ENCODE measurements around the gene EHMT1.

The EHMT1 gene

GRCh38 chr9:137762414-137763061, 143.7 kb downstream of the EHMT1 start:
- Histone ChIP-seq H3K36me3 (ENCODE audit: control insufficient read depth in 2 of 2, insufficient read depth in 2 of 2, low read length in 2 of 2) (peaks cover 31 to 49% of the 10 kb centered on the region in 2 donors), H3K27ac (ENCODE audit: low read length) (no peak overlapping the region), H3K9me3 (ENCODE audit: control insufficient read depth in 2 of 2, low read length in 2 of 2) (no peaks in the 10 kb centered on the region), H3K4me3 (ENCODE audit: low read length in 2 of 2) (no peak overlapping the region), H3K4me1 (ENCODE audit: control insufficient read depth, insufficient read depth, low read length) (no peaks in the 10 kb centered on the region), H3K27me3 (ENCODE audit: control insufficient read depth in 1 of 2, insufficient read depth in 2 of 2, low read length in 2 of 2) (no peaks in the 10 kb centered on the region), H3K9ac (ENCODE audit: low read length in 2 of 2) (no peak overlapping the region)

- Histone ChIP-seq H3K36me3 (ENCODE audit: control insufficient read depth in 2 of 2, insufficient read depth in 2 of 2, low read length in 2 of 2) (peaks cover 25 to 44% of the 10 kb centered on the region in 2 donors), H3K4me1 (ENCODE audit: control insufficient read depth, insufficient read depth, low read length) (no peaks in the 10 kb centered on the region), H3K27ac (ENCODE audit: low read length) (no peak overlapping the region), H3K9me3 (ENCODE audit: control insufficient read depth in 2 of 2, low read length in 2 of 2) (no peaks in the 10 kb centered on the region), H3K27me3 (ENCODE audit: control insufficient read depth in 1 of 2, insufficient read depth in 2 of 2, low read length in 2 of 2) (no peaks in the 10 kb centered on the region), H3K9ac (ENCODE audit: low read length in 2 of 2) (no peak overlapping the region), H3K4me3 (ENCODE audit: low read length in 2 of 2) (no peak overlapping the region)
These were observed 144.6 kb downstream of the EHMT1 start for GRCh38 chr9:137763271-137763955.

DNA sequence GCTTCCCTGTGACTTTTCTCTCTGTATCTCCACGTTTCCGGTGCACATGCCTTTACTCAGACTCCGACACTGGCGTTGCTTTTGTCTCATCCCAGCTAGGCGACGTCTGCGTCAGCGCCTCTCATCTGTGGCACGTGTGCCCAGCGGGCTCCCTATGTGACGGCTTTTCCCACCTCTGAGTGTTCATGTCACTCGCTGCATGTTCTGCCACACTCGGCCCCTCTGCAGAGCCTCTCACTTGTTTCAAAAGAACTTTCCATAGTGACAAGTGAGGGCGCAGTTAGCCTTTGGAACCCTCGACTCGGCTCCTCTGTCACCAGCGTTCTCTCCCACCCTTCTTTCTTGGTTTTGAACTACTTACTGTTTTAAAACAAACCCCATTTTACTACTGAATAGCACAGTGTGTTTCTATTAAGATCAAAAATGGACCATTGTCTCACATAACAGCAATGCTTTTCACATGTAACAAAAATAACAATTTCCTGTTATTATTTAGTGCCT, 145.4 kb downstream of the EHMT1 start:
- H3K27me3 ChIP-seq (ENCODE audit: control insufficient read depth in 1 of 2, insufficient read depth in 2 of 2, low read length in 2 of 2), result no peaks in the 10 kb centered on the region
- H3K4me1 ChIP-seq (ENCODE audit: control insufficient read depth, insufficient read depth, low read length), result no peaks in the 10 kb centered on the region
- no peak overlapping the region for H3K27ac ChIP-seq (ENCODE audit: low read length)
- peaks cover 23 to 40% of the 10 kb centered on the region in 2 donors for H3K36me3 ChIP-seq (ENCODE audit: control insufficient read depth in 2 of 2, insufficient read depth in 2 of 2, low read length in 2 of 2)
- H3K9me3 ChIP-seq (ENCODE audit: control insufficient read depth in 2 of 2, low read length in 2 of 2), result no peaks in the 10 kb centered on the region
- no peak overlapping the region for H3K9ac ChIP-seq (ENCODE audit: low read length in 2 of 2)
- no peak overlapping the region for H3K4me3 ChIP-seq (ENCODE audit: low read length in 2 of 2)

GRCh38 chr9:137764981-137765380, 146.2 kb downstream of the EHMT1 start:
- H3K27ac ChIP-seq (ENCODE audit: low read length), result no peak overlapping the region
- no peaks in the 10 kb centered on the region for H3K9me3 ChIP-seq (ENCODE audit: control insufficient read depth in 2 of 2, low read length in 2 of 2)
- no peak overlapping the region for H3K9ac ChIP-seq (ENCODE audit: low read length in 2 of 2)
- H3K36me3 ChIP-seq (ENCODE audit: control insufficient read depth in 2 of 2, insufficient read depth in 2 of 2, low read length in 2 of 2), result peaks cover 21 to 33% of the 10 kb centered on the region in 2 donors
- H3K4me3 ChIP-seq (ENCODE audit: low read length in 2 of 2), result no peak overlapping the region
- H3K4me1 ChIP-seq (ENCODE audit: control insufficient read depth, insufficient read depth, low read length), result no peaks in the 10 kb centered on the region
- no peaks in the 10 kb centered on the region for H3K27me3 ChIP-seq (ENCODE audit: control insufficient read depth in 1 of 2, insufficient read depth in 2 of 2, low read length in 2 of 2)

GRCh38 chr9:137765536-137765935, 146.7 kb downstream of the EHMT1 start:
- no peaks in the 10 kb centered on the region for H3K9me3 ChIP-seq (ENCODE audit: control insufficient read depth in 2 of 2, low read length in 2 of 2)
- no peaks in the 10 kb centered on the region for H3K27me3 ChIP-seq (ENCODE audit: control insufficient read depth in 1 of 2, insufficient read depth in 2 of 2, low read length in 2 of 2)
- no peak overlapping the region for H3K4me3 ChIP-seq (ENCODE audit: low read length in 2 of 2)
- H3K4me1 ChIP-seq (ENCODE audit: control insufficient read depth, insufficient read depth, low read length), result no peaks in the 10 kb centered on the region
- no peak overlapping the region for H3K27ac ChIP-seq (ENCODE audit: low read length)
- no peak overlapping the region for H3K9ac ChIP-seq (ENCODE audit: low read length in 2 of 2)
- H3K36me3 ChIP-seq (ENCODE audit: control insufficient read depth in 2 of 2, insufficient read depth in 2 of 2, low read length in 2 of 2), result peaks cover 23 to 33% of the 10 kb centered on the region in 2 donors

DNA sequence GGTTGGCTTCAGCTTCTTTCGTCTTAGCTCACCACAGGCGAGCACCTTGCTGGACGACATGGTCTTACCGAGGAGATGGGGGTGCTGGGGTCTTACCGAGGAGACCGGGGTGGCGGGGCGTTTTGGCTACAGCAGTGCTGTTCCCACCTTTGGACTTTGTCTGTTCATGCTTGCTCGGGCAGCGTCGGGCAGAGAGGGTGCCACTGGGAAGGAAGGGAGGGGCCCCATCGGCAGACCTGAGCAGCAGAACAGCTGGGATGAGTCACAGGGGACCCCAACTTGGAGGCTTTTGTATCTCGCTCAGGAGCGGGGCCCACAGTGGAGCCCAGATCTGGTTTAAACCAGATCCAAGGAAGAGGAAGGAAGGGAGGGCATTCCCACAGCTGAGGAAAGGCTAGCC, 152.8 kb downstream of the EHMT1 start:
- H3K9ac ChIP-seq (ENCODE audit: low read length in 2 of 2), result no peak overlapping the region
- no peaks in the 10 kb centered on the region for H3K27me3 ChIP-seq (ENCODE audit: control insufficient read depth in 1 of 2, insufficient read depth in 2 of 2, low read length in 2 of 2)
- no peak overlapping the region for H3K4me3 ChIP-seq (ENCODE audit: low read length in 2 of 2)
- no peak overlapping the region for H3K27ac ChIP-seq (ENCODE audit: low read length)
- peaks cover 19 to 35% of the 10 kb centered on the region in 2 donors for H3K36me3 ChIP-seq (ENCODE audit: control insufficient read depth in 2 of 2, insufficient read depth in 2 of 2, low read length in 2 of 2)
- no peaks in the 10 kb centered on the region for H3K9me3 ChIP-seq (ENCODE audit: control insufficient read depth in 2 of 2, low read length in 2 of 2)
- no peaks in the 10 kb centered on the region for H3K4me1 ChIP-seq (ENCODE audit: control insufficient read depth, insufficient read depth, low read length)

- H3K4me3 ChIP-seq (ENCODE audit: low read length in 2 of 2), result no peak overlapping the region
- peaks cover 22 to 39% of the 10 kb centered on the region in 2 donors for H3K36me3 ChIP-seq (ENCODE audit: control insufficient read depth in 2 of 2, insufficient read depth in 2 of 2, low read length in 2 of 2)
- no peak overlapping the region for H3K9ac ChIP-seq (ENCODE audit: low read length in 2 of 2)
- H3K27ac ChIP-seq (ENCODE audit: low read length), result no peak overlapping the region
- no peaks in the 10 kb centered on the region for H3K9me3 ChIP-seq (ENCODE audit: control insufficient read depth in 2 of 2, low read length in 2 of 2)
- no peaks in the 10 kb centered on the region for H3K4me1 ChIP-seq (ENCODE audit: control insufficient read depth, insufficient read depth, low read length)
- H3K27me3 ChIP-seq (ENCODE audit: control insufficient read depth in 1 of 2, insufficient read depth in 2 of 2, low read length in 2 of 2), result no peaks in the 10 kb centered on the region
These were observed 153.6 kb downstream of the EHMT1 start for GRCh38 chr9:137772281-137772873.

GRCh38 chr9:137774775-137775386, 156.1 kb downstream of the EHMT1 start:
- Histone ChIP-seq H3K9ac (ENCODE audit: low read length in 2 of 2) (no peak overlapping the region), H3K4me1 (ENCODE audit: control insufficient read depth, insufficient read depth, low read length) (no peaks in the 10 kb centered on the region), H3K36me3 (ENCODE audit: control insufficient read depth in 2 of 2, insufficient read depth in 2 of 2, low read length in 2 of 2) (peaks cover 38 to 57% of the 10 kb centered on the region in 2 donors), H3K27me3 (ENCODE audit: control insufficient read depth in 1 of 2, insufficient read depth in 2 of 2, low read length in 2 of 2) (no peaks in the 10 kb centered on the region), H3K4me3 (ENCODE audit: low read length in 2 of 2) (no peak overlapping the region), H3K27ac (ENCODE audit: low read length) (no peak overlapping the region), H3K9me3 (ENCODE audit: control insufficient read depth in 2 of 2, low read length in 2 of 2) (no peaks in the 10 kb centered on the region)

GRCh38 chr9:137776306-137776995, 157.6 kb downstream of the EHMT1 start:
- Histone ChIP-seq H3K27me3 (ENCODE audit: control insufficient read depth in 1 of 2, insufficient read depth in 2 of 2, low read length in 2 of 2) (no peaks in the 10 kb centered on the region), H3K36me3 (ENCODE audit: control insufficient read depth in 2 of 2, insufficient read depth in 2 of 2, low read length in 2 of 2) (peaks cover 35 to 55% of the 10 kb centered on the region in 2 donors), H3K4me1 (ENCODE audit: control insufficient read depth, insufficient read depth, low read length) (no peaks in the 10 kb centered on the region), H3K27ac (ENCODE audit: low read length) (no peak overlapping the region), H3K9me3 (ENCODE audit: control insufficient read depth in 2 of 2, low read length in 2 of 2) (no peaks in the 10 kb centered on the region), H3K4me3 (ENCODE audit: low read length in 2 of 2) (no peak overlapping the region), H3K9ac (ENCODE audit: low read length in 2 of 2) (no peak overlapping the region)

DNA sequence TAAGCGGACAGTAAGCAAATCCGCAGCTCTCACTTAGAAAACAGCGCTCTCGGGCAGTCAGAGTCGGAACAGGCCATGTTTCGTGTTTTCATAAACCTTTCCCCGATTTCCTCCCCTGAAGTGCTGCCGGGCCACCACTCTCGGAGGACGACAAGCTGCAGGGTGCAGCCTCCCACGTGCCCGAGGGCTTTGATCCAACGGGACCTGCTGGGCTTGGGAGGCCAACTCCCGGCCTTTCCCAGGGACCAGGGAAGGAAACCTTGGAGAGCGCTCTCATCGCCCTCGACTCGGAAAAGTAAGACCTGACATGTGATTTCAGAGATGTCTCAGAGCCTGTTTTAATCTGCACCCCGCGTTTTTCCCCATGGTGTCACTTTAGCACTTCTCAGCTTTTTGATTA, 159.0 kb downstream of the EHMT1 start:
- Histone ChIP-seq H3K4me3 (ENCODE audit: low read length in 2 of 2) (no peak overlapping the region), H3K27me3 (ENCODE audit: control insufficient read depth in 1 of 2, insufficient read depth in 2 of 2, low read length in 2 of 2) (no peaks in the 10 kb centered on the region), H3K4me1 (ENCODE audit: control insufficient read depth, insufficient read depth, low read length) (no peaks in the 10 kb centered on the region), H3K36me3 (ENCODE audit: control insufficient read depth in 2 of 2, insufficient read depth in 2 of 2, low read length in 2 of 2) (peaks cover 47 to 67% of the 10 kb centered on the region in 2 donors), H3K27ac (ENCODE audit: low read length) (no peak overlapping the region), H3K9me3 (ENCODE audit: control insufficient read depth in 2 of 2, low read length in 2 of 2) (no peaks in the 10 kb centered on the region), H3K9ac (ENCODE audit: low read length in 2 of 2) (no peak overlapping the region)

Data from stomach smooth muscle (tissue), 2 donors.